ENCODE measurements around the gene DENND5B.
A peak's percentile ranks its signal among the peaks of the same experiment; 100 is the strongest.
"Not testable (repeated sequence)": the region's sequence is repeated elsewhere in the genome, so short reads cannot be mapped to it uniquely, and the experiment has no call there.

DENND5B gene

GRCh38 chr12:31407562-31407961 lies 183.4 kb downstream of the DENND5B start:
- Mint-ChIP-seq H3K27ac (no peak overlapping the region), H3K36me3 (peaks cover 15% of the 10 kb centered on the region), H3K9me3 (no peaks in the 10 kb centered on the region), H3K4me1 (peaks cover 9% of the 10 kb centered on the region), H3K27me3 (no peaks in the 10 kb centered on the region), H3K4me3 (no peak overlapping the region)
- ATAC-seq (ENCODE audit: low read depth) (no peak), DNase-seq (ENCODE audit: low spot score in 2 of 2) (no peak)

DNA sequence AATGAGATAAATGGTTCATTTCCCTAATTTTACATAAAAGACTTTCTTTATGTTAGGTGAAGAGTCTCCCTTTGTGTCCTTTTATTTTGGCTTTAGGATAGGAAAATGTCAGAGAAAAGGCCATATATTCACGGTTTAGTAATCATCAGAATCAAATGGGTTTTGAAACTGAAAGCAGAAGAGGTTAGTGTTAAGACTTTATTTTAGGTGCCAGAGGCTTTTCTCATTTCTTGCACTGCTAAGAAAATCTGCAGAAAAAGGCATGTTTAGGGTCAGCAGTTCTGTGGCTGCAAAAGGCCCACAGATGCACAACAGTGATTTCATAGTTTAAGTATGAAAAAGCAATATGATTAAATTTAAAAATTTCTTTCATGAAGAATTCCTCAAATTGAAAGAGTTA lies 184.6 kb downstream of the DENND5B start:
- DNase-seq (ENCODE audit: low spot score in 2 of 2) (peak in 1 of 2 donors; percentile 5), ATAC-seq (ENCODE audit: low read depth) (peak; percentile 44)
- peaks cover 16% of the 10 kb centered on the region for H3K36me3 Mint-ChIP-seq
- peaks cover 9% of the 10 kb centered on the region for H3K4me1 Mint-ChIP-seq
- H3K27me3 Mint-ChIP-seq, result no peaks in the 10 kb centered on the region
- H3K9me3 Mint-ChIP-seq, result no peaks in the 10 kb centered on the region
- peak overlapping the region; percentile 21 for H3K4me3 Mint-ChIP-seq
- H3K27ac Mint-ChIP-seq, result peak overlapping the region; percentile 84

GRCh38 chr12:31405021-31405420 lies 185.9 kb downstream of the DENND5B start:
- H3K27me3 Mint-ChIP-seq, result no peaks in the 10 kb centered on the region
- peaks cover 17% of the 10 kb centered on the region for H3K36me3 Mint-ChIP-seq
- H3K4me1 Mint-ChIP-seq, result peaks cover 9% of the 10 kb centered on the region
- H3K27ac Mint-ChIP-seq, result peak overlapping the region; percentile 20
- no peaks in the 10 kb centered on the region for H3K9me3 Mint-ChIP-seq
- ATAC-seq (ENCODE audit: low read depth), result no peak
- H3K4me3 Mint-ChIP-seq, result no peak overlapping the region
- DNase-seq (ENCODE audit: low spot score in 2 of 2), result no peak

DNA sequence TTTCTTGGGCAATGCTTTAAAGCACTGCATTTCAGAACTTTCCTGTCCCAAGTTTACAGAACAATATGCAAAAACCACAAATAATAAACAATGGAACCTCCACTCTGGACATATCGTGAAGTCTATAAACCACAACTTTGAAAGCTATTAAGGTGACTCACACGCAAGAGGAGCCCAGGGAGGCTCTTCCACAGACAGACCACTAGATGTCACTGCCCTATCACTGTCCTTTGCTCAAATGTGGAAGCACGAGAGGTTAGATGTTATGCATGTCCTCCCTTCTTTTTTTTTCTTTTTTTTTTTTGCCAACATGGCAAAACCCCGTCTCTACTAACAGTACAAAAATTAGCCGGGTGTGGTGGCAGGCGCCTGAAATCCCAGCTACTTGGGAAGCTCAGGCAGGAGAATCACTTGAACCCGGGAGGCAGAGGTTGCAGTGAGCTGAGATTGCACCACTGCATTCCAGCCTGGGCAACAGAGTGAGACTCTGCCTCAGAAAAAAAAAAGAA lies 187.8 kb downstream of the DENND5B start:
- H3K9me3 Mint-ChIP-seq, H3K4me1 Mint-ChIP-seq, H3K27ac Mint-ChIP-seq, H3K27me3 Mint-ChIP-seq: not testable (repeated sequence)
- peak; percentile 94 for ATAC-seq (ENCODE audit: low read depth)
- H3K36me3 Mint-ChIP-seq, result peaks cover 21% of the 10 kb centered on the region
- H3K4me3 Mint-ChIP-seq, result peak overlapping the region; percentile 52
- peak; percentile 41 to 71 for DNase-seq (ENCODE audit: low spot score in 2 of 2)

DNA sequence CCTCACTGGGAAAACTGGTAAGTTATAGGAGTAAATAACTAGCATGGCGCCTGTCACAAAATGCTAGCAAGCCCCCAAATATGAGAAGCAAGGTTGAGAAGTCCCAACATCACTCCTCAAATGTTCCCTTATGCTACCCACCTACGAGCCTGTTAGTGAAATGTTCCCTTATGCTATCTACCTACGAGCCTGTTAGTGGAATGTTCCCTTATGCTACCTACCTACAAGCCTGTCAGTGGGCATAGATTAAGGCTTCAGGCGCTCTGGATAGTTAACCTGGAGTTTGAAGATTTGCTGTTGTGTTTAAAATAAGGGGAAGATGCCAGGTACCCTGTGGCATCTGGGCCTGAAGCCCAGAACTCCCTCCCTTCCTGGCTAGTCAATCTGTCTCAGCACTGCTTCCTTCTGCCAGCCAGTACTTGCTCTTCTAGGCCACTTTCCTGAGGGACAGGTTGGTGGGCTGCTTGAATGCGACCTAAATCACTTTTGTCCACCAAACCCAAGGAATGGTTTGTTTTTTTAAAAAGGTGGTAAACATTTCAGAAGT lies 197.9 kb downstream of the DENND5B start:
- peak overlapping the region; percentile 41 for H3K27ac Mint-ChIP-seq
- ATAC-seq (ENCODE audit: low read depth), result no peak
- no peaks in the 10 kb centered on the region for H3K27me3 Mint-ChIP-seq
- H3K36me3 Mint-ChIP-seq, result peaks cover 29% of the 10 kb centered on the region
- no peaks in the 10 kb centered on the region for H3K4me1 Mint-ChIP-seq
- DNase-seq (ENCODE audit: low spot score in 2 of 2), result no peak
- H3K4me3 Mint-ChIP-seq, result no peak overlapping the region
- no peaks in the 10 kb centered on the region for H3K9me3 Mint-ChIP-seq

GRCh38 chr12:31390991-31391390 lies 199.9 kb downstream of the DENND5B start:
- ATAC-seq (ENCODE audit: low read depth), result no peak
- Mint-ChIP-seq H3K36me3 (peaks cover 35% of the 10 kb centered on the region), H3K27ac (peak overlapping the region; percentile 2), H3K27me3 (no peaks in the 10 kb centered on the region), H3K4me1 (no peaks in the 10 kb centered on the region), H3K4me3 (no peak overlapping the region), H3K9me3 (no peaks in the 10 kb centered on the region)
- DNase-seq (ENCODE audit: low spot score in 2 of 2), result no peak

DNA sequence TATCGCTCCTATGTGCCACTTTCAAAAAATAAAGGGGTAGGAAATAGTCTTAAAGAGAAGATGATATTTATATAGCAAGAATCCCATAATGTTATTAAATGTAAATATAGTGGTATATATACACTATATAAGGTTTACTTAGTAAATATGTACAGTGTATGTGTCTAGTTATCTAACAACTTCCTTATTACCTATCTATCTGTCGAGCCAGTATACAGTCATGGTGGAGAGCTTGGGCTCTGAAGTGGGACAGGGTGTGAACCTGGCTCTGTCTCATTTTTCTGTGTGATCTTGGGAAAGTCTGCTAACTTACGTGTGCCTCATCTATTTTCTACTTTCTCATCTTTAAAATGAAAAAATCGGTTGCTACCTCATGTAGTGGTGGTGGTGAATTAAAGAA lies 202.2 kb downstream of the DENND5B start:
- no peak for ATAC-seq (ENCODE audit: low read depth)
- no peak overlapping the region for H3K27ac Mint-ChIP-seq
- H3K36me3 Mint-ChIP-seq, result peaks cover 34% of the 10 kb centered on the region
- no peaks in the 10 kb centered on the region for H3K9me3 Mint-ChIP-seq
- no peak overlapping the region for H3K4me3 Mint-ChIP-seq
- H3K27me3 Mint-ChIP-seq, result no peaks in the 10 kb centered on the region
- no peak for DNase-seq (ENCODE audit: low spot score in 2 of 2)
- H3K4me1 Mint-ChIP-seq, result no peaks in the 10 kb centered on the region

GRCh38 chr12:31387466-31387865 lies 203.5 kb downstream of the DENND5B start:
- Mint-ChIP-seq H3K36me3 (peaks cover 31% of the 10 kb centered on the region), H3K9me3 (no peaks in the 10 kb centered on the region), H3K27me3 (no peaks in the 10 kb centered on the region), H3K27ac (no peak overlapping the region), H3K4me1 (no peaks in the 10 kb centered on the region), H3K4me3 (no peak overlapping the region)
- ATAC-seq (ENCODE audit: low read depth), result no peak
- DNase-seq (ENCODE audit: low spot score in 2 of 2), result no peak

DNA sequence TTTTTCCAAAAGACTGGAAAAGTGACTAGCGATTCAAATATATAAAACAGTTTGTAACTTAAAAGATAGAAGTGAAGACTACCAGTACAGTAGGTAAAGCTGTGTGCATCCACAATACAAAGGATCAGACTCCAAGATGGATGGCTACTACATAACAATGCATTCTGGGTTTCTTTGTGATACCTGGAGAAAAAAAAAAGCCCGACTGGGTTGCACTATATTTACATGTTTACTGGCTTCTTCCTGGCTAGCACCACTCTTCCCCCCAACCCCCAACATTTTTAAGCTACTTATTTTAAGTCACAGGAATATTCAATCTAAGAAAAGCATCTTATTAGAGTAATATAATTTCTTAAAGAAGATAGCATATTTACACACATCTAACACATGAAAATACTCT lies 203.9 kb downstream of the DENND5B start:
- Mint-ChIP-seq H3K36me3 (peaks cover 32% of the 10 kb centered on the region), H3K4me1 (no peaks in the 10 kb centered on the region), H3K4me3 (no peak overlapping the region), H3K27ac (no peak overlapping the region), H3K27me3 (no peaks in the 10 kb centered on the region), H3K9me3 (peaks cover under 1% of the 10 kb centered on the region)
- ATAC-seq (ENCODE audit: low read depth) (no peak), DNase-seq (ENCODE audit: low spot score in 2 of 2) (no peak)

GRCh38 chr12:31386364-31386777 lies 204.6 kb downstream of the DENND5B start:
- no peaks in the 10 kb centered on the region for H3K4me1 Mint-ChIP-seq
- H3K9me3 Mint-ChIP-seq, result peaks cover 2% of the 10 kb centered on the region
- H3K27ac Mint-ChIP-seq, result peak overlapping the region; percentile 48
- no peaks in the 10 kb centered on the region for H3K27me3 Mint-ChIP-seq
- peaks cover 33% of the 10 kb centered on the region for H3K36me3 Mint-ChIP-seq
- DNase-seq (ENCODE audit: low spot score in 2 of 2), result no peak
- ATAC-seq (ENCODE audit: low read depth), result no peak
- H3K4me3 Mint-ChIP-seq, result no peak overlapping the region

GRCh38 chr12:31377210-31377609 lies 213.7 kb downstream of the DENND5B start:
- H3K4me1 Mint-ChIP-seq; ATAC-seq (ENCODE audit: low read depth); H3K4me3 Mint-ChIP-seq; H3K36me3 Mint-ChIP-seq; H3K27me3 Mint-ChIP-seq; H3K9me3 Mint-ChIP-seq; DNase-seq (ENCODE audit: low spot score in 2 of 2); H3K27ac Mint-ChIP-seq: not testable (repeated sequence)

DNA sequence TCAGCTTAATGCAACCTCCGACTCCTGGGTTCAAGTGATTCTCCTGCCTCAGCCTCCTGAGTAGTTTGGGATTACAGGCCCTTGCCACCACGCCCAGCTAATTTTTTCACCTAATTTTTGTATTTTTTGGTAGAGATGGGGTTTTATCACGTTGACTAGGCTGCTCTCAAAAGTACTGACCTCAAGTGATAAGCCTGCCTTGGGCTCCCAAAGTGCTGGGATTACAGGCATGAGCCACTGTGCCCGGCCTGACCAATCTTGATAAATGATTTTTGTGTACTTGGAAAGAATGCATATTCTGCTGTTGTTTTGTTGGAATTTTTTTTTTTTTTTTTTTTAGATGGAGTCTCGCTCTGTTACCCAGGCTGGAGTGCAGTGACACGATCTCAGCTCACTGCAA lies 215.5 kb downstream of the DENND5B start:
- H3K27me3 Mint-ChIP-seq; H3K4me3 Mint-ChIP-seq; H3K9me3 Mint-ChIP-seq; H3K4me1 Mint-ChIP-seq; DNase-seq (ENCODE audit: low spot score in 2 of 2); H3K27ac Mint-ChIP-seq; ATAC-seq (ENCODE audit: low read depth); H3K36me3 Mint-ChIP-seq: not testable (repeated sequence)

- no peaks in the 10 kb centered on the region for H3K4me1 Mint-ChIP-seq
- H3K36me3 Mint-ChIP-seq, result no peaks in the 10 kb centered on the region
- no peaks in the 10 kb centered on the region for H3K27me3 Mint-ChIP-seq
- no peak overlapping the region for H3K4me3 Mint-ChIP-seq
- no peak overlapping the region for H3K27ac Mint-ChIP-seq
- H3K9me3 Mint-ChIP-seq, result no peaks in the 10 kb centered on the region
- DNase-seq (ENCODE audit: low spot score in 2 of 2) (no peak), ATAC-seq (ENCODE audit: low read depth) (no peak)
Measured at GRCh38 chr12:31371256-31371620, 219.7 kb downstream of the DENND5B start.

DNA sequence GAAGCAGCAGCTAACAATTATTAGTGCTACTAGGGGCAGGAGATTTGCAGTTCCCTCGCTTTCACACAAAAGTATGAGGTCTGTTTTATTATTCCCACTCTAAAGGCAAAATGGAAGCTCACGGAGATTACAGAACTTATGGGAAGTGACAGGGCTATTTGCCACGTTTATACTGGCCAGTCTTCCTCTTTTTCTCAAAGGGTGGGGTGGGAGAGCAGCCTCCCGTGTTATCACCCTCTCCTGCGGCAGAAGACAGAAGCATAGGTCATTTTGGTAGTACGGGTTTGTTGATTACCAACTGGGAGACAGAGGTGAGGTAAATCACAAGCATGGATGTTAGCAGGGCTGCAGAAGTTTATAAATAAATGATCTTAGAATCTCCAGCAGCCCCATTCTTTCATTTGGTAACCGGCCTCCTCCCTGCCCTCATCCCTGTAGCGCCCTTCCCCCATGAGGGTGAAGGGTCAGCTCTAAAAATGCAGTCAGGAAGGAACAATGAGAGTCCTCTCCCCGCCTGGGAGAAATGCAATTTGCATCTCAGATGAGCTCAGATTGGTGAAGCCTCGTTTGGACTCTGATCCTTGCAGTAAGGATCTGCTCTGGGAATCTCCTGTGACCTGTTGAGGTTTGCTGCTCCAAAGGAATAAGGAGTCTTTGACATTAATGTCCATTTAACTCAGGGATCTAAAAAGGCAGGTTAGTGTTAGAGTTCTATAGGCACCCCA lies 220.2 kb downstream of the DENND5B start:
- no peak overlapping the region for H3K4me3 Mint-ChIP-seq
- ATAC-seq (ENCODE audit: low read depth) (no peak), DNase-seq (ENCODE audit: low spot score in 2 of 2) (no peak)
- no peaks in the 10 kb centered on the region for H3K36me3 Mint-ChIP-seq
- no peaks in the 10 kb centered on the region for H3K4me1 Mint-ChIP-seq
- no peaks in the 10 kb centered on the region for H3K27me3 Mint-ChIP-seq
- H3K27ac Mint-ChIP-seq, result no peak overlapping the region
- H3K9me3 Mint-ChIP-seq, result no peaks in the 10 kb centered on the region

Data from memory B cell (primary cell).